Umbilical cord (tissue), 2 donors: ENCODE measurements around the gene ANAPC1. TPM values are rescaled to one million over a fixed set of nuclear protein-coding genes. Genes with fewer than 3 reads are reported as not detected.
"Not testable (repeated sequence)": the region's sequence is repeated elsewhere in the genome, so short reads cannot be mapped to it uniquely, and the experiment has no call there.

Source experiments
- DNase-seq: peaks from one replicate; pipeline ENCODE4 v3.0.0-alpha.2; 2015; ENCODE audit warnings: low spot score
- total RNA-seq: library from RNA; depleted of rRNA; stranded (reverse); fragments of >200 nt; gene quantifications from one replicate; pipeline ENCODE4 v1.2.3, GENCODE V29; 2014; ENCODE audit warnings: low replicate concordance; ENCODE audit not compliant: insufficient read depth

Gene ANAPC1
- total RNA-seq, 1 donor from 2014 or later, result 39.2 TPM

DNA sequence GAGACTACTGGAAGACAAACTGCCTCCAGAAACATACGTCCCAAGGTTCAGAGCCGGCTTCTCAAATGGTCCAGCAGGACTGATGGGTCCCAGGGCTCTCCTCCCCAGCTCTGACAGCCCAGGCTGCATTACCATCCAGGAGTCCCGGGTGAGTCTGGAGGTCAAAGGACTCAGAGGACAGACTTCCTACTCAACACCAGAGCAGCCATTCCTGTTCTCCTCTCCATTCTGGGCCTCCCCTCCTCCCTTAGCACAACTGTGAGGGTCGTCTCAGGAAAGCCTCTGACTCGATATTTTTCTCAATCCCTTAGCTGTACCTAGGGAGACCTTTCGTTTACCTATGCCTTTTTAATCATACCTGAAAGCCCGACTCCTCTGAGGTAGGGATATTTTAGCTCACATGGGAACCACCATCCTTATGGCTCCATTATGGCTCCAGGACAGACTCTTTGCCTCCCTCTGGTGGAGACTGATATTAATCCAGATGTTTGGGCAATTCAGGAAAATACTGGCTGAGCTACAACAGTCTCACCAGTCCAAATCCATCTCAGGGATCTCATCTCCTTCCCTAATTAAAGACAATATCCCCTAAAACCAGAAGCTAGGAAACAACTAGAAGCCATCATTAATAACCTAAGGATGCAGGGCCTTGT is 70.9 kb downstream of the ANAPC1 start:
- DNase-seq, result not testable (repeated sequence)

DNA sequence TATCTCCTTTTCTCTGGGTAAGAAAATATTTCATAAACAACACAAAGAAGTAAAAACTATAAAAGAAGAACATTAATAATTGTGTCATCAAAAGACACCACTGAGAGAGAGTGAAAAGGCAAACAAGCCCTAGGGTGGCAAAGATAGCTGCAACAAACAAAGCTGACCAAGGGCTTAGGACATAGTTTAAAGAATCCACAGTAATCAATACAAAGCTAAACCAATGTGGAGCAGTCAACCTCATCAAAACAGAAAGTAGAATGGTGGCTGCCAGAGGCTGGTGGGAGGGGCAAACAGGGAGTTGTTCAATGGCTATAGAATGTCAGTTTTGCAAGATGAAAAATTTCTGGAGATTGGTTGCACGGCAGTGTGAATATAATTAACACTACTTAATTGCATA is 93.4 kb downstream of the ANAPC1 start:
- DNase-seq, result not testable (repeated sequence)

DNA sequence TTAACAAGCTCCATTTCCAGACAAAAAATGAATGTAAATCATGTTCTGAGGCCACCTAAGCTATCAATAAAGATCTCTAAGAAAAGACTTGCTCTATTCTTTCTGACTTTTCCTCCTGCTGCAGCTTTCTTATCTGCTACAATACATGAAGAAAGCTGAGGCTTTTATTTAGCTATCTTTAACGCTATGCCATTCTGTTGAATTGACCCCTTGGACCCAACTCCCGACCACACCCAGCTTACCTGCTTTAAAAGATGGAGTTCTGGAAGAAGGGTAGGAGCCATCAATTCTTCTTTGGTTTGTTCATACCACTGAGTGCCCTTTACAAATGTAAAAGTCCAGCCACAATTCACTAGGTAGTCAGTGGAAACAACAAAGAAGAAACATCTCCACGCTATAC is 99.9 kb downstream of the ANAPC1 start:
- DNase-seq, result not testable (repeated sequence)

DNA sequence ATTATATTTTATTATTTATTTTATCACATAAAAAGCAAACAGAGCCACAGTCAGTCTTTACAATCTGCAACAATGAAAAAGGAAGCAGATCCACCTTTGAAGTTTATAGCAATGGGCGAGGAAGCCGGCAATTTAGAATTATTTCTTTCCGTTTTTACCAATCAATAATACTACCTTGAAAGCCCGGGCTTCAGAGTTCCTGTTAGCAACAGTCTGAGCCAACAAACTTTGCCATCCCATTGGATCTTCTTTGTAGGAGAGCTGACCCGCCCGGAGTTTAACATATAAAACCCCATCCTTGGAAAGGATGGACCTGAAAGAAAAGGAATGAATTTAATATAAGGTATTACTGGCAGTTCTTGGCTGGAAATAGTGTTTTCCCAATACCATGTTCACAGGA is 101.8 kb downstream of the ANAPC1 start:
- DNase-seq, result not testable (repeated sequence)

DNA sequence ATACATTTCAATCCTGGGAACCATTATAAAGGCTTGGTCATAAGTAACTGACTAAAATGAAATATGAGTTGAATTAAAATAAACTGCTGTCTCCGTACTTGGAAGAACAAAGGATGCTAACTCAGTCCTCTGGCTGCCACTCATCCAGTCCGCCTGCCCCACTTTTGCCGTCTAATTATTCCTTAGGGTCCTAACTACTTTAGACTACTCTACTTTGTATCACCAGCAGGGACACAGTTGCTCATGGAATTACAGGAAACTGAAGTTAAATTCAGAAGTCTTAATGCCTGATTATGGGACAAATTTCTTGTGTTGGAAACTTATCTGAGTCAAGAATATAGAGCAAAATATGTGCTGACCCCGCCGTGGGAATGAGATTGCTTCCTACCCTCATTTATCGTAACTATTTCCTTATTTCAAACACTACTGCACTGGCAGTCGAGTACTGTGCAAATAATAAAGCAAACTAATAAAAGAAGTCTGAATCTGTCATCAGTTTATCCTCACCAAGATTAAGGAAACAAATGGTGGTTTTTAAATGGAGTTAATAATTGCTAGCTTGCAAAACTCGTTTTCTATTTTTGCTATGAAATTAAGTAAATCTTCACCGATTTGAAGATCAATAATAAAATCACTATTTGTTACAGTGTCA is 102.4 kb downstream of the ANAPC1 start:
- not testable (repeated sequence) for DNase-seq

DNA sequence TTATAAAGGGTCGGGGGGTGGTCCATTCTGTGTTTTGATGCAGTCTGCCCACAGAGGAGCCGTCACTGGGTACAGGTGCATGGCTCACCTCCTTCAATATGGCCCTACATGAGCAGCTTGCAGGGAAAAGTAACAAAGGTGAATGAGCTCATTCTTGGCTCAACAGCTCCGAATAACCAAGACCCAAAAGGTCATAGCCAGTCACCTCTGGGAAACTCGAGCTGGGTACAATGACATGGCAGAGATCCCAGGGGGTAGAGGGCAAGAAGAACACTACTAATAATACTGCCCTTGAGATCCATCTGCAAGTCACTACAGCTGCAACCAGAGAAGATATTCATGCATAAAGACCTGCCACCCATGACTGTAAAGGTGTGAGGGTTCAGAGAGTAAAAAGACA is 106.8 kb downstream of the ANAPC1 start:
- DNase-seq, result not testable (repeated sequence)

DNA sequence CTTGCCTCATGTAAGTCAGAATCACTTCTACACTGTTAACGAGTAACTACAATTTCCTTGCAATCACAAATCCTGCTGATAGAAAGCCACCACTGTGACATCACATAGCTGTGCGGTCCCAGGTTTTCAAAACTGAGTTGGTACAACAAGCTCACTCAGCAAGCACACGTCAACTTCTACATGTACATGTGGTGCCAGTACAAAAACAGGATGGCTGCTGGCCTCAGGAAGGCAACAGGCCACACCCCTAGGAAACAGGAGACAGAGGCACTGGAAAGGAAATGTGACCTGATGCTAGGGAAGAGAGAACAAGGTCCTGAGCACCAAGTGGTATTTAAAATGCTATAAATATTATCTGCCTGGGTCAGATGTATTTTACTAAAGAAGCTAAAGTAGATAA is 107.7 kb downstream of the ANAPC1 start:
- DNase-seq, result not testable (repeated sequence)

DNA sequence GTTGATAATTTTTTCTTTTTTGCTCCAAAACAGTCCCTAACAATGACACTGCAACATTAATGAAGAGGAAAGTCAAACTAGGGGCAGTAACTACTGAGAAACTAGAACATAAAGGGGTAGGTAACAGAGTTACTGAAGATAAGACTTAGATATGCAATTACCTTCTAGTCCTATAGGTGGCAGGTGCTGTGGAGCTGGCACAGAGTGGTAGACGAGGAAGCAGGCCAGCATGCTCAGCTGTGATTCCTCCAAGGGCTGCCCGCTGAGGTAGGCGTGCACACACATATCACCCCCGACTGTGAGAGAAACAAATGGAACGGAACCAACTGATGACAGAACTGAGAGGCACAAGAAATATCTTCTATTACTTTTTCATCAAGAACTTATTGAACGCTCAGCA is 111.8 kb downstream of the ANAPC1 start:
- DNase-seq, result not testable (repeated sequence)

DNA sequence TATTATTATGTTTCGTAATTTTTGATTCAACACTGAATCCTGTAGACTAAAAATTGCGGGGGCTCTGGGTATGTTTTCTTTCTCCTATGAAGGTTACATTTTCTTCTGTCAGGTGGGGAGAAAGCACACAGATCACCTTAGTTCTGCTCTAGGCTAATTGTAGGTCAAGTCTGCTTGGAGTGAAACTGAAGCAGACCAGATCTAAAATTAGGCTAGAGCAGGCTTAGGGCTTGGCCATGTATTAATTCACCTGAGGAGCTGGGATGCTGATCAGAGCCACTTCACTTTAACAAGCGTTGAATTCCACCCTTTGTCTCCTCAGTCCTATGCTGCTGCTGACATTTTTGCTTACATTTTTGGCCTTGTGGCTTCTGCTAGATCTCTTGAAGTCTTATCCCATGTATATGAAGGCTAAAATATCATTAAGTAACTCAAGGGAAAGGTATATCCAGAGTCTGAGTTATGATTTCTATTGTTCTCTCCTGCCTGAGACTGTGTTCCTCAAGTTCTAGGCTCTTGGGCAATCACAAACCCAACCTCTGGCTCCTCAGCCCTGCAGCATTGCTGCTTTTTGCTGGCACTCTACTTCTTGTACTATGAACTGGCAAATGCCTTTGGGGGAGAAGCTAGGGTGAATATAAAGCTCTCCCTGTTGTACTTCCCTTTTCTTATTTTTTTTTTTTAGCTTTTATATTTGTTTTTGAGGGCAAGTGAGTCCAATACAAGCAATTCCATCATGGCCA is 112.9 kb downstream of the ANAPC1 start:
- DNase-seq, result not testable (repeated sequence)

DNA sequence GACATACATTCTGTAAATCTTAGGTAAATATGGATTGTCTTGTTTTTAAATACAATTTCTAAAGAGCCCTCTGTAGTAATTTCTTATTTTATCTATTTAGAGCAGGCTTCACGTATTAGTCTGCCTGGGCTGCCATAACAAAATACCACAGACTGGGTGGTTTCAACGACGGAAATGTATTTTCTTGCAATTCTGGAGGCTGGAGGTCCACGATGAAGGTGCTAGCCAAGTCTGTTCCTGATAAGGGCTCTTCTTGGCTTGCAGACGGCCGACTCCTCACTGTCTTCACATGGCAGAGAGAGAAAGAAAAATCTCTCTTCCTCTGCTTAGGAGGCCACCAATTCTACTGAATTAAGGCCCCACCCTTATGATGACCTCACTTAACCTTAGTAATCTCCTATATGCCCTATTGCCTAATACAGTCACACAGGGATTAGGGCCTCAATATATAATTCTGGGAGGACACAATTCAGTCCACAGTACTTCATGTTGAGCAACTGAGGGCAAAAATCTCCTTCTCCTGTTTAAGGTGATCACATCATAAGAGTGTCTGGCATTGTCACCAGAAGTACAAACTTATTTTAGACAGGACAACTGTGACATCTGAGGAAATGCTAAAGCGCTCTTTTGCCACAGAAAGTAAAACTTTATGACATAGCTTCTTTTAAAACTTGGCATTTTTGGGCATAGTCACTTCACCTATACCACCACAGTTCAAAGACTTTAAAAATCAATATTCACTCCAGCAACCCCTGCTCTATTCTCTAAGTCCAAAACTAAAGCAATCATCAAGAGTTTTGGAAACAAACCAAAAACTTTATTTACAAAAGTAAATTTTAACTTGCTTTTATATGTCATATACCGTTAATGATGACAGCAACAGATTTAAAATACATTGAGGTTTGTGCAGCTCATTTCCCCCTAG is 115.5 kb downstream of the ANAPC1 start:
- DNase-seq, result not testable (repeated sequence)

DNA sequence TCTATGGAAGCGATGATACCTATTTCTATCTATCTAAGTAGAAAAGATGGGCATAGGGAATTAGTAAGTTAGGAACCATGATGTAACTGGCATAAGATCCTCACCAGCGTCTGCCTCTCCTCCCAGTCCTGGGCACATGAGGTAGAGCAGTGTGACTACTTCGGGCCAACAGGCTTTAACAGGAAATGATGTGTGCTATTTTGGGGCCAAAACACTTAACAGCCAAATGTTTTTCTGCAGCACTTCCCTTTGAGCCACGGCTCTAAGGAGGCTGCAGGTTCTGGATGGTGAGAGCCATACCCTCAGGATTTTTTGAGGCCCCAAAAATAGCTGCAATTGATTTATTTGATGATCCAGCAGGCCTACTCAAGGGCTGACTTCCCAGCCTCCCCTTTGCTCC is 116.9 kb downstream of the ANAPC1 start:
- peak; percentile 7 for DNase-seq

DNA sequence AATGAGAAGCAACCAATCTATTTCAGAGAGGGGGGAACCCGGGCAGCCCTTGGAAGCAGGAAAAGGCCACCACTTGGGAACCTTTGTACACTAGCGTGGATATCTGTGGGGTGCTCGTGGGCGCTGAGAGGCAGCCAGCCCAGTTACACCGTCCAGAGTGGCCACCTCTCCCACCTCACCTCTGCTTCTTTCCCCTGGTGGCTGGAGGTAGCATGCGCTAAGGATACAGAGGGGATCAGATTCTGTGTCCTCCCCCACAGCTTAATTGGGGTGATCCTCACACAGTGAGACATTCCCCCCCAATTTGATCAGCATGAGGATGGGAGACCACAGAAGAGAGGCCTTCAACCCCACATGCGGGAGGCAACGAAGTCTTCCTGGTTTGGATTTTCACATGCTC is 117.7 kb downstream of the ANAPC1 start:
- DNase-seq, result not testable (repeated sequence)

DNA sequence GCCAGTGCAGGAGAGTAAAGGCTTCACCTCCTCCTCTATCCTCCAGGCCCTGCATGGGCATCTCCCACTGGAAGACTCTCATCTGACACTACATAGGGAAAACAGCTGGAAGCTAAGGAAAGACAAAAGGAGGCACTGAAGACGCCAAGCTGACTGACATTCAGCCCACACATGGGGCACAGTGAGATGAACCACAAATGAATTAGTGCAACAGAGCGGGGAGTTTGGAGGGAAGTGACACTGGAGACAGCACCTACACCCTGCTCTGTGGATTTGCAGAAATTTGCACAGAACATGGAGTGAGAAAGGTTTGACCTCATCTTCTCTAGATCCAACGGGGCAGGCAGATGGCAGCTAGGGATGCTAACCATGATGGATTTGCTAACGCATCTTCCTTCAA is 119.8 kb downstream of the ANAPC1 start:
- DNase-seq, result not testable (repeated sequence)

DNA sequence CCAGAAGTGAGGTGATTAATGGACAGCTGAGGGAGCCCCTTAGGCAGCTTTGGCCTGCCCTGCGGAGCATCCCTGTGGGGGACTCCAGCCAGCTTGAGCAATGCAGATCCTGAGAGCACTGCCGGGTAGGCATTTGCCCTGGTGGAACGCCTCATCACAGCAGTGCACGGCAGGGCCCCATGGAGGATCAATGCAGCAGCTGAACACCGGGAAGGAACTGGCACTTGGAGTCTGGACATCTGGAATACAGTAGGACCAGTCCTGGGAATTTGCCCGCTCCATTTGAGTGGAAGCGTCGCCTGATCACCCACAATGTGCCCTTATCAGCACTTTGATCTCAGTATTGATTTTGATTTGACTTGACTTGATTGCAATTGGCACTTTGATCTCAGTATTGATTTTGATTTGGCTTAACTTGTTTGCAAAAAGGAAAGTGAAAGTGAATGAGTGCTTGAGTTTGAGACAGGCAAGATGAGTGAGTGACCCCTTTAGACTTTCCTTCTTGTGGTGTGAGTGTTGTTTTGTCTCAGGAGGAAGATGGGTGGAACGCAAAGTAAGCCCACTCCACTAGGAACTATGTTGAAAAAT is 123.2 kb downstream of the ANAPC1 start:
- DNase-seq, result not testable (repeated sequence)

DNA sequence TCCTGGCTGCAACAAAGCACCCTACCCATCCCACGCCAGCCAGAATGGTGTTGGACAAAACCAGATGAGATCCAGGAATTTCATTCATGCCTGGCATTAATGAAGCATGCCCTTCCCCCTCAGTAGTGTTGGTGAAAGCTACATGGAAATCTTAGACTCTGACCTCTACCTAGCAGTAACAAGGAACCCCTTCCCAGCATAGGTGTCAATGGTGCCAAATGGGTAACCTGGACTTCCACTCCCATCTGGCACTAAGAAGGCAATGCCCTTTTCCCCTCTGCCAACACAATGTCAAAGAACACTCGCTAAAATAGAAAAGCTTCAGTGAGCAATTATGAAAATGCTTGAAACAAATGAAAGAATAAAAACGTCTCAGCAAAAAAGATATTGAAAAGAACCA is 131.5 kb downstream of the ANAPC1 start:
- not testable (repeated sequence) for DNase-seq

DNA sequence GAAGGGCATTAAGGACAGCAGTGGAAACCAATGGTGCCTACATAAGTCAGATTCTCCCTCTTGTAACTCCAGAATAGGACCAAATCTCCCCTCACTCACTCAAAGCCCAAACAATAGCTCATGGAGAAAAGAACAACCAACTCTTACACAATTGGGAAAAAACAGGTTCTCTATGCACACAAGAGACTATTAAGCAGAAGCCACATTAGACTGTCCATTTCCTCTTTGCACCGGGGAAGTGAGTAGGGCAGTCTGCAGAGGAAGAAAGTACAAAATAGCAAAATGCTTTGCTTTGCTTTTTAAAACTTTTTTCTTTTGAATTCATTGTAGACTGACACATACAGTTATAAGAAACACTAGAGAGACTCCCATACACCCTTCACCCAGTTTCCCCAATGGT is 133.4 kb downstream of the ANAPC1 start:
- DNase-seq, result not testable (repeated sequence)

DNA sequence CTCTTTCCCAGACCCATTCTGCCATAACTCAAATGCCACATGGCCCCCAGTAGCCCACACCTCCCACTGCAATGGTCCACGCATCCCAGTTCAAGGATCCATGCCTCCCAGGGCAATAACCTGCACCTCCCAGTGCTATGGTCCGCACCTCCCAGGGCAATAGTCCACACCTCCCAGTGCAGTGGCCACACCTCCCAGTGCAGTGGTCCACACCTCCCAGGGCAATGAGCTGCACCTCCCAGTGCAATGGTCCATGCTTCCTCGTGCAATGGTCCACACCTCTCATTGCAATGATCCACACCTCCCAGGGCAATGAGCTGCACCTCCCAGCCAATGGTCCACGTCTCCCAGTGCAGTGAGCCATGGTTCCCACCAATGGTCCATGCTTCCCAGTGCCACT is 135.6 kb downstream of the ANAPC1 start:
- not testable (repeated sequence) for DNase-seq

DNA sequence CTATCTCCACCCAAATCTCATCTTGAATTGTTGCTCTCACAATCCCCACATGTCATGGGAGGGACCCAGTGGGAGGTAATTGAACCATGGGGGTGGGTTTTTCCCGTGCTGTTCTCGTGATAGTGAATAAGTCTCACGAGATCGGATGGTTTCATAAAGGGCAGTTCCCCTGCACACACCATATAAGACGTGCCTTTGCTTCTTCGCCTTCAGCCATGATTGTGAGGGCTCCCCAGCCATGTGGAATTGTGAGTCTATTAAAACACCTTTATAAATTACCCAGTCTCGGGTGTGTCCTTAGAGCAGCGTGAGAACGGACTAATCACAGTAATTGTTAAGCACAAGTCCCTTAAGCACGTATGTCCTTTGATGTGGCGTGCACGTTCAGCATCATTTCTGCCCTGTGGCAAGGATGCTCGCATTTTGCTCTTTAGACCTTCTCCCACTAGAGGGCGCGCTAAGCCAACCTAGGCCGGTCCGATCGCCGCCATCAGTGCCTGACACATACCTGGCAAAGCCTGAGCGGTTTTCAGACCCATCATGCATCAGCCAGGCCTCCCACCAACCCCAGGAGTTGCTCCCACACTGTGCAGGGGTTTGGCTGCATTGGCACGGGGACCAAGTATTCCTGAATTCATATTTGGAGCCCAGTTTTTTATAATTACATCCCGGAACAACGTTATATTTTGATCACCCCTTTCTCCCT is 136.4 kb downstream of the ANAPC1 start:
- DNase-seq, result not testable (repeated sequence)

DNA sequence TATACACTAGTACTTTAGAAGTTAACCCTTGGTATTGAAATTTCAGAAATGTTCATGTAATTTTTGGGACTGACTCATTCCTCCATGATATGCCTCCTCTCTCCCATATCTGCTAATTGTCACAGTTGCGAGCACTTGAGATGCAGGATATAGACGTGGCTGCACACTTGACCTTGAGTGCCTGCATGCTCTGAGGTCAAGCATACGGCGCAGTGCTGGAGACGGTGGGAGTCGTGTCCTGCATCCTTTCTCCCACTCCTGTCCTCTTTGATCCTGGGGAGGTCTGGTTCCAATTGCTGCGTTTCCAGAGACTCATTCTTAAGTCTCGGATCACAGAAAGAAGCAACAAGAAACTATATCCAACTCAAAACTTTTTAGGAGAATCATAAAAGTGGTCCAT is 139.2 kb downstream of the ANAPC1 start:
- DNase-seq, result not testable (repeated sequence)

DNA sequence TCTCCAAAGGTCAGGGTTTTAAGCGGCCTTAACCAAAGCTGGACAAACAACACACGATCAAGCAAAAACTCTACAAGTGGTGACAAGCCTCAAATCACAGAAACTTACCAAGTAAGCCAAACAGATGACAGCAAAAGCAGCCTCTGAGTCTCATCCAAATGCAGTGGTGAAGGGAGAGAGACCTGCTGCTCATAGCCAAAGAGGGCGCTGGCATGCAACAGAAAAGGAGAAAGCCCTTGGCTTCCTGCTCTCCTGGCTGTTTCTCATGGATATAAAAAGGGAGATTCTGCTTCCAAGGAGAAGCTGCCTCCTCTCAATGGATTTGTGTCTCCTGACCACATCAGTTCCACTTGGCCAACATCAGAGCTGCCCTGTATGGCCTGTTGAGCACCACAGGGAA is 142.5 kb downstream of the ANAPC1 start:
- DNase-seq, result not testable (repeated sequence)
